DMS 273 (cell line): ENCODE data around the gene C16orf95.

Experiments used
- DNase-seq: peaks from one replicate; lab custom pipeline; 2025; ENCODE audit not compliant: unreplicated experiment; lab: John Stamatoyannopoulos, UW

Gene C16orf95

GRCh38 chr16:87295661-87296531, 21.3 kb downstream of the C16orf95 start:
- no peak for DNase-seq

GRCh38 chr16:87295259-87295658, 21.9 kb downstream of the C16orf95 start:
- DNase-seq = peak; percentile 42

- no peak for DNase-seq
Observed at GRCh38 chr16:87293990-87294389, 23.2 kb downstream of the C16orf95 start.

GRCh38 chr16:87291944-87292343, 25.2 kb downstream of the C16orf95 start:
- DNase-seq = no peak

GRCh38 chr16:87288753-87289362, 28.3 kb downstream of the C16orf95 start:
- no peak for DNase-seq

- no peak for DNase-seq
Observed at GRCh38 chr16:87286839-87287626, 30.2 kb downstream of the C16orf95 start.

- DNase-seq = peak; percentile 38
Observed at GRCh38 chr16:87284183-87284582, 33.0 kb downstream of the C16orf95 start.

- no peak for DNase-seq
Observed at GRCh38 chr16:87279094-87279658, 38.0 kb downstream of the C16orf95 start.

- peak; percentile 77 for DNase-seq
Observed at GRCh38 chr16:87278191-87279093, 38.8 kb downstream of the C16orf95 start.

GRCh38 chr16:87276924-87277323, 40.3 kb downstream of the C16orf95 start:
- no peak for DNase-seq

GRCh38 chr16:87276091-87276701, 41.0 kb downstream of the C16orf95 start:
- no peak for DNase-seq

GRCh38 chr16:87274794-87275193, 42.4 kb downstream of the C16orf95 start:
- no peak for DNase-seq

GRCh38 chr16:87273471-87274030, 43.6 kb downstream of the C16orf95 start:
- DNase-seq = no peak

- no peak for DNase-seq
Observed at GRCh38 chr16:87271256-87271655, 45.9 kb downstream of the C16orf95 start.

- DNase-seq = no peak
Observed at GRCh38 chr16:87267566-87267965, 49.6 kb downstream of the C16orf95 start.

- no peak for DNase-seq
Observed at GRCh38 chr16:87266846-87267245, 50.3 kb downstream of the C16orf95 start.

- no peak for DNase-seq
Observed at GRCh38 chr16:87265261-87265660, 51.9 kb downstream of the C16orf95 start.

GRCh38 chr16:87264634-87265033, 52.6 kb downstream of the C16orf95 start:
- no peak for DNase-seq

- no peak for DNase-seq
Observed at GRCh38 chr16:87263418-87264052, 53.7 kb downstream of the C16orf95 start.
